Cerebellar cortex (tissue), 1 donor: ENCODE data around the gene DCAF6.
"Not testable (repeated sequence)": the region's sequence is repeated elsewhere in the genome, so short reads cannot be mapped to it uniquely, and the experiment has no call there.

Experiments used
- DNase-seq: peaks from one replicate; pipeline ENCODE4 v3.0.0-alpha.2; 2015; ENCODE audit warnings: low spot score

Gene DCAF6

DNA sequence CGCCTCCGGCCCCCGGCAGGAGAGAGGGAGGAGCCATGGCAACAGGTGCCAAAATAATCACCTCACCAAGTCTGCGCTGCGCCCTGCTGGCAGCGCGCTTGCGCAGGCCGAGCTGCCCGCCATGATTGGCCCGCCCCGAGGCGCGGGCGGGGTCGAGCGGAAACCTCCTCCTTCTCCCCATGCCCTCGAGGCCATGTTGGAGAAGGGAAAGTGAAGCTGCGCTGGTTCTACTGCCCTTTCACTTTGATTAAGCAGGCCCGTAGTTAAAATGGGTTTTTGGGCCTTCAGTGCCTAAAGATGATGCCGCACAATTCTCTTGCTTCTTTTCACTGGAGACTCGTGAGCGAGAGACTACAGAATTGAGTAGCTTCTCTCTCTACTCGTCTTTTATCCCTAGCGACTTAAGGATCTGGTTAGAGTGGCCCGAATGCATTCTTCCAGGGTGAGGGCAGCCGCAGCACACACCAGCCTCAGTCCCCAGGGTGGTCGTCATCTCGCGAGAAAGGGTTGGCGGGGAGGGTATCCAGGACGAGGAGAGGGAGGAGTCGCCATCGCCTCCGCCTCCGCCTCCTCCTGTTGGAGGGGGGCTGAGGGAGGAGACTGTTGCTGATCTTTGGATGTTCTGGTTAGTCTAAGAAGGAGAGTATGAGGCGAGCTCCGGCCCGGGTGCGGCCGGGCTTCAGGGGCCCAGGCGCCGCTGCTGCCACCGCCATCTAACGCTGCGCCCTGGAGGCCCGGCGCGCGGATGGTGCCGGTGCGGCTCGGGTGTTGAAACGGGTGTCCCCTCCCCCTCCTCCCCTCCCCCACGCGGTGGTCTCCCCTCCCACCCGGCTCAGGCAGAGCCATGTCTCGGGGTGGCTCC, at the start of gene DCAF6:
TSS of gene DCAF6 (plus strand) at position 616 of the 862 bp plus-strand sequence. CDS start at position 845, 229 bp downstream.
- peak; percentile 99 for DNase-seq

DNA sequence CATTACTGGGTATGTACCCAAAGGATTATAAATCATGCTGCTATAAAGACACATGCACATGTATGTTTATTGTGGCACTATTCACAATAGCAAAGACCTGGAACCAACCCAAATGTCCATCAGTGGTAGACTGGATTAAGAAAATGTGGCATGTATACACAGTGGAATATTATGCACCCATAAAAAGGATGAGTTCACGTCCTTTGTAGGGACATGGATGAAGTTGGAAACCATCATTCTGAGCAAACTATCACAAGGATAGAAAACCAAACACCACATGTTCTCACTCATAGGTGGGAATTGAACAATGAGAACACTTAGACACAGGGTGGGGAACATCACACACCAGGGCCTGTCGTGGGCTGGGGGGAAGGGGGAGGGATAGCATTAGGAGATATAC, 49.3 kb upstream of the DCAF6 start:
- DNase-seq, result not testable (repeated sequence)

DNA sequence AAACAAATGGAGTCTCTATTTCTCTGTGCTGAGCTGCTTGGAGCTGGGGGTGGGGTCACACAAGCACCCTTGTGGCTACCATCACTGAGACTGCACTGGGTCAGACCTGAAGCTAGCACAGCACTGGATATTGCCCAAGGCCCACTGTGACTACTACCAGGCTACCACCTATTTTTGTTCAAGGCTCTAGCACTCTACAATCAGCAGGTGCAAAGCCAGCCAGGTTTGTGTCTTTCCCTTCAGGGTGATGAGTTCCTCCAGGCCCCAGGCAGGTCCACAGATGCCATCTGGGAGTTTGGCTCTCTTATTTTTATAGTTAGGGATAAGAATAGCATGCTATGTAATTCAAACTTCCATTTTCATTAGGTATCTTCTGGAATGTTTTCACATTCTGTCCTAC, 46.1 kb upstream of the DCAF6 start:
- DNase-seq, result no peak

- DNase-seq, result no peak
Measured at GRCh38 chr1:167893798-167894197, 42.7 kb upstream of the DCAF6 start.

DNA sequence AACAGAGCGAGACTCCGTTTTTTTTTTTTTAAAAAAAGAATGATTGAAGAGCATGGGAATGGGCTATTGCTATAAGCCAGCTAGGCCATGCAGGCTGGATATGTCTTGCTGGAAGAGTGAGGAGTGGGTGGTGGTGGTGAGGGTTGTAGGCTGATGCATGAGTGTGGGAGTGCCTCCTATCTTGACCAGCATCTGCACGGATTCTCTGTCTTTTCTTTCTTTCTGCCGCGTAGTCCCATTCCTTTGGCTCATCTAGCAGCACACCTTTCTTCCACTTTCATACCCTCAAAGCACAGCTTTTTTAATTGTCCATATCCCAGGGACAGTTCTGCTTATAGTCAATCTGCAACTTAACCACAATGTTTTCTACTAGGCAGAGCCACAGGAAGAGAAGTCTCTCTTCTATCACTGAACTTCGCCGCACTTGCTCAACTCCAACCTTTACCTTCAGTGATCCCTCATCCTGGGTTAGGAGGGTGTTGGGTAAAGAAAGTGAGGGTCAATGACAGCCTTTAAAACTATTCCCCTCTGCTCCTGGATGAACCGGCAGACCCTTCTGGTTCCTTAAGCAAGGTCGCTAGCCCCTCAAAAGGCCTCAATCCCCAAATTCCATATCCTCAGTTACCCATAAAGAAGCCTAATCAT, 37.8 kb upstream of the DCAF6 start:
- DNase-seq, result no peak

GRCh38 chr1:167899253-167899681, 37.2 kb upstream of the DCAF6 start:
- DNase-seq, result no peak

DNA sequence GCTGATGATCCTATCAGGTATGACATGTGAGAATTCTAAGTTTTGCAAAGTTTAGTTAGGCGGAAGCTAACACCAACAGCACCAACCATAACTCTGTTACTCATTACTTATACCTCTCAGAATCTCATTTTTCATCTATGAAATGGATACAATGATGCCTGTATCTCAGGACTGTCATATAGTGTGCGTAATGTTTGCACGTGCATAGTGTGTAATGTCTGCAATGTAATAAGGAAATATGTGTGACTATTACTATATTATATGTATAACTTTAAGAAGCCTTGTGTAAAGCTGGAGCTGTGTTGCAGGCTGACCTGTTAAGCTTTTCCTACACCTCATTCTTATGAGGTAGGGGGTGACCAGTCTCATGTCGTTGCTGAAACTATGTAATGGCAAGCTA, 35.6 kb upstream of the DCAF6 start:
- DNase-seq, result no peak

- DNase-seq, result no peak
Measured at GRCh38 chr1:167904652-167905130, 31.8 kb upstream of the DCAF6 start.

GRCh38 chr1:167905182-167905581, 31.3 kb upstream of the DCAF6 start:
- DNase-seq, result no peak

DNA sequence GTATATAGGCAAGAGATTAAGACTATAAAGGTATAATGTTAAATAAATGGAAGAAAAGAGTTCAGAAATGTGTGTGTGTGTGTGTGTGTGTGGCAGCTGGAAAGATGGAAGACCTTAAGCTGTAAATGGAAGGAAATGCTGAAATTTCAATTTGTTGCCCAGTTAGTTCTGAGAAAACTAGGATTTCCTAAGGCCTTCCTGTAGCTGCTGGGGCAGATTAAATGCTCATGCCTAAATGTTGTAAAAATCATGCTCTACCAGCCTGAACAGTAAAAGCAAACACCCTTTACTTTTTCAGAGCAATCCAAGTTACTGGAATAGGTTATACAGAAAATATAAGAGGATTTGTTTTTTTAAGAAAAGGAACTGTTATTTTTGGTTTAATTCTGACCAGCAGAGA, 30.8 kb upstream of the DCAF6 start:
- no peak for DNase-seq

DNA sequence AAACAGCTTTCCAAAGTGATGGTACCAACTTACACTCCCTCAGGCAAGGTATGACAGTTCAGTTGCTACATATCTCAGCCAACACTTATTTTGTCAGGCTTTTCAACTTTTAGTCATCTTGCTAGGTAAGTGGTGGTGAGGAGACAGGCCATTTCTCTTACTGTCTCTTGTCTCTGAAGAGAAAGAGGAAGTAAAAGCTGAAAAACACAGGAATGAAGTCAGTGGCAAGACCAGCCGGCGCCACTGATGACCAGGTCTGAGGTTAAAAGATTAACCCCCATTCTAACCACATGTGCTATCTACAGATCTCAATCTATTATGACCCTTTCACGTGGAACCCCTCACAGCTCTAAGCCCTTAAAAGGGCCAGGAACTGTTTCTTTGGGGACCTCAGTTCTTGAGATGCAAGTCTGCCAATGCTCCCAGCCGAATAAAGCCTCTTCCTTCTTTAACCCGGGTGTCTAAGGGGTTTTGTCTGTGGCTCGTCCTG, 26.7 kb upstream of the DCAF6 start:
- DNase-seq, result no peak

DNA sequence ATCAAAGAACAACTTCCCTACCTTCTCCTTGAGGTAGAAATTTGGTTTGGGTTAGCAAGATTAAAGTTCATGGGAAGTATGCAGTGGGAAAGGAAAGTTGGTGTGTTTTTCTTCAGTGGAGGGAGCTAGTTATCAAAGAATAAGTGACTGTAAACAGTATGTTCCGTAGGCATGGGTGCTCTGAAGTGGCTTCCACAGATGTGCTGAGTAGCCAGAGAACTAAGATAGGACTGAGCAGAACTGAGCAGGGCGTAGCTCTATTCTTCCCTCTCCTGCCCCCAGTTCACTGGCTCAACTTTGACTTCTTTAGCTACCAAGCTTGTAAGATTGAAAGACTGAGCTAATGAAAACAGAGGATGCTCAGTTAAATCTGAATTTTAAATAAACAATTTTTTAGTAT, 26.0 kb upstream of the DCAF6 start:
- no peak for DNase-seq

GRCh38 chr1:167911413-167911812, 25.1 kb upstream of the DCAF6 start:
- no peak for DNase-seq

DNA sequence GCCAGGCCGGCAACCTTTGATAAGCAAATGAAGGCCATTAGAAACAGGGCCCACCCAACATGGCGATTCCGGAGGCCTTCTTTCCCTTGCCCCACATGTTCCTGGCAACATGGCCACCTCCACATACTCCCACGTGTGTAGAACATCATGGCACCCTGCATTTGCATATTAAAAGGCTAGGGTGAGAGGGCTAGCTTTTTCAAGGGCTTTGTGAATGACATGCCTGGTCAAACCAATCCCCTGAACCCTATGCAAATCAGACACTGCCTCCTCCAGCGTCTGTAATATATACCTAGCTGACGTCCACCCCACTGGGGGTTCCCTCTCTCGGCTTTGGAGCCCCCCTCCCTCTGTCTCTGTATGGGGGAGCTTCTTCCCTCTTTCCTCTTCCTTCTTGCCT, 24.2 kb upstream of the DCAF6 start:
- no peak for DNase-seq

- DNase-seq, result no peak
Measured at GRCh38 chr1:167913895-167914496, 22.5 kb upstream of the DCAF6 start, which contains the start of gene ADCY10. Gene ADCY10, minus strand, starts transcription at chr1:167914134. Its CDS starts 8,994 bp downstream, at chr1:167905140.

DNA sequence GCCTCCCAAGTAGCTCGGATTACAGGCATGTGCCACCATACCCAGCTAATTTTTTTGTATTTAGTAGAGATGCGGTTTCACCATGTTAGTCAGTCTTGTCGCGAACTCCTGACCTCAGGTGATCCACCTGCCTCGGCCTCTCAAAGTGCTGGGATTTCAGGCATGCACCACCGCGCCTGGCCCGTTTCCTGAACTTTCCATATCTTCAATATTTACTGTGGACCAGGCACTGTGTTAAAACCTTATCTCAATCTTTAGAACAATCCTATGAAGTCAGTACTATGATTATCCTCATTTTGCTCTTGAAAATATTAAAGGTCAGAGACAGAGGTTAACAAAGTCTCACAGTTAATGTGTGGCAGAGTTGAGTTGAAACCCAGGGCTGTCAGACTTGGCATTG, 20.9 kb upstream of the DCAF6 start:
- no peak for DNase-seq

DNA sequence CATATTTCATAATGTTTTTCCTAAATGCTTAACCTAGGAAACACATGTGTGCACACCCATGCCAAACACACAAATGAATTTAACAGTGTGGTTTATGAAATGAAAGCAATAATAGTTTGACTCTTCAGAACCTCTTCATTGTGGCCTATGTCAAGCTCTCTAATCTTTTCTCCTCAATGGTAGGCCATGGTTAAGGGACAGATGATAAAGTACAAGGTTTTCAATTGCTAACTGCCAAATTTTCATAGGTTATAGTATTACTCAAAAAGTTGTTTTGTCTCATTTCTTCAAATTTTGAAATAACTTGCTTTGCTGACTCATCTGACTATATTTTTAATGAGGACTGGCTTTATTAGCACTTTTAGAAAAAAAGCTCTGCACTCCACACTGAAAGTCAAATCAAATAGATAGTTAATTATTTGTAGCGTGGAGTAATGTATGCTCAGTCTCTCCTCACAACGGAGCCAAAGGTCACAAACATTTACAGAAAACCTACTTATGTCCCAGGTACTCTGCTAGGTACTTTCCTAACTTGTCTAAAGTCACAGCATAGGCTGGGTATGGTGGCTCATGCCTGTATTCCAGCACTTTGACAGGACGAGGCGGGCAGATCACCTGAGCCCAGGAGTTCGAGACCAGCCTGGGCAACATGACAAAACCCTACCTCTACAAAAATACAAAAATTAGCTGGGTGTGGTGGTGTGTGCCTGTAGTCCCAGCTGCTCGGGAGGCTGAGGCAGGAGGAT, 19.5 kb upstream of the DCAF6 start:
- DNase-seq, result no peak

GRCh38 chr1:167922023-167922422, 14.5 kb upstream of the DCAF6 start:
- DNase-seq, result no peak

GRCh38 chr1:167922611-167923074, 13.8 kb upstream of the DCAF6 start:
- no peak for DNase-seq

GRCh38 chr1:167923324-167924056, 13.0 kb upstream of the DCAF6 start:
- DNase-seq, result no peak

GRCh38 chr1:167924102-167924501, 12.4 kb upstream of the DCAF6 start:
- no peak for DNase-seq
